Naive thymus-derived CD4-positive, alpha-beta T cell (primary cell): Measurements from ENCODE around the gene ADCY4. TPM values are rescaled to one million over a fixed set of nuclear protein-coding genes. Genes with fewer than 3 reads are reported as not detected.

Experiments
- ATAC-seq: fragments of 150-1000 bp; cut with Tn5 transposase; 2 replicates; pipeline ENCODE4 v1.10.0; 2021; ENCODE audit warnings: mild to moderate bottlenecking, moderate library complexity
- CTCF ChIA-PET: fragments of 350-600 bp; sonication (Branson Sonifier 250); formaldehyde crosslinking; loops from one replicate; lab custom pipeline; 2021; ENCODE audit warnings: antibody characterized with exemption; lab: Charles Lee
- POLR2A ChIA-PET: fragments of 350-600 bp; sonication (Branson Sonifier 250); formaldehyde crosslinking; loops from one replicate; lab custom pipeline; 2021; ENCODE audit warnings: antibody characterized with exemption, inconsistent platforms; lab: Charles Lee
- DNase-seq, 9 donors: peaks; one replicate each; pipeline versions ENCODE4 v3.0.0 to v3.0.0-alpha.2; 2020 to 2022; ENCODE audit warnings: mixed read lengths in 1 of 9
- H3K27ac ChIP-seq: one replicate; pipeline ENCODE4 v1.7.0; 2013; ENCODE audit warnings: mild to moderate bottlenecking, low read depth, low read length, moderate library complexity
- H3K27me3 ChIP-seq, 2 donors: one replicate each; pipeline ENCODE4 v1.7.0; 2013; ENCODE audit warnings: low read length in 2 of 2, mild to moderate bottlenecking in 2 of 2, moderate library complexity in 2 of 2; ENCODE audit not compliant: control insufficient read depth in 2 of 2, insufficient read depth in 2 of 2
- H3K36me3 ChIP-seq, 3 experiments: 1 replicate in 2 of 3; 2 replicates in 1 of 3; pipeline ENCODE4 v1.7.0; 2013; ENCODE audit warnings: low read length in 3 of 3, mild to moderate bottlenecking in 3 of 3, moderate library complexity in 1 of 3; ENCODE audit not compliant: insufficient read depth in 3 of 3, control insufficient read depth in 2 of 3
- H3K4me1 ChIP-seq, 2 donors: one replicate each; pipeline ENCODE4 v1.7.0; 2013; ENCODE audit warnings: low read length in 2 of 2, mild to moderate bottlenecking in 2 of 2, moderate library complexity in 1 of 2; ENCODE audit not compliant: control insufficient read depth in 2 of 2, insufficient read depth in 2 of 2
- H3K4me3 ChIP-seq: 2 replicates; pipeline ENCODE4 v1.7.0; 2013; ENCODE audit warnings: mild to moderate bottlenecking, low read length
- H3K9me3 ChIP-seq, 3 experiments: 1 replicate in 2 of 3; 2 replicates in 1 of 3; pipeline ENCODE4 v1.7.0; 2013; ENCODE audit warnings: low read length in 3 of 3; ENCODE audit not compliant: control insufficient read depth in 2 of 3
- H3K27ac Mint-ChIP-seq, 9 donors: one replicate each; pipeline ENCODE4 v1.8.0; 2020 to 2022; ENCODE audit warnings: mixed read lengths in 9 of 9, mild to moderate bottlenecking in 8 of 9, moderate library complexity in 5 of 9, inconsistent platforms in 2 of 9
- H3K27me3 Mint-ChIP-seq, 5 donors: one replicate each; pipeline ENCODE4 v1.8.0; 2021 to 2022; ENCODE audit warnings: mixed read lengths in 5 of 5, mild to moderate bottlenecking in 1 of 5
- H3K36me3 Mint-ChIP-seq, 5 donors: one replicate each; pipeline ENCODE4 v1.8.0; 2020 to 2022; ENCODE audit warnings: mixed read lengths in 5 of 5, mild to moderate bottlenecking in 3 of 5, inconsistent platforms in 1 of 5
- H3K4me1 Mint-ChIP-seq, 7 donors: one replicate each; pipeline ENCODE4 v1.8.0; 2020 to 2022; ENCODE audit warnings: mixed read lengths in 7 of 7, mild to moderate bottlenecking in 3 of 7, inconsistent platforms in 1 of 7
- H3K4me3 Mint-ChIP-seq, 10 donors: one replicate each; pipeline ENCODE4 v1.8.0; 2020 to 2022; ENCODE audit warnings: mild to moderate bottlenecking in 10 of 10, mixed read lengths in 10 of 10, moderate library complexity in 6 of 10, inconsistent platforms in 2 of 10
- H3K9me3 Mint-ChIP-seq, 11 donors: one replicate each; pipeline ENCODE4 v1.8.0; 2020 to 2022; ENCODE audit warnings: mixed read lengths in 11 of 11, mild to moderate bottlenecking in 4 of 11, inconsistent platforms in 1 of 11, moderate library complexity in 1 of 11
- intact Hi-C, 2 donors: fragments of 100-400 bp; cut with micrococcal nuclease; formaldehyde crosslinking; loops; one replicate each; pipeline ENCODE4 v1.15.1; 2023
- polyA plus RNA-seq, 2 donors: library from polyadenylated mRNA; unstranded; fragments of 300-500 nt; fragmentation: Illumina TruSeq; gene quantifications; one replicate each; pipeline ENCODE4 v1.2.3, GENCODE V29; 2021
- total RNA-seq, 6 experiments: library from RNA in 5 of 6; stranded (reverse) in 5 of 6; gene quantifications; 1 replicate in 5 of 6; 2 replicates in 1 of 6; pipeline ENCODE4 v1.2.3 and lab custom pipeline; 2021 to 2026

Gene ADCY4
- total and polyA plus RNA-seq, 7 experiments from 2014 or later: 0.25 to 10.2 (median 5.6) TPM; not detected in 1

DNA sequence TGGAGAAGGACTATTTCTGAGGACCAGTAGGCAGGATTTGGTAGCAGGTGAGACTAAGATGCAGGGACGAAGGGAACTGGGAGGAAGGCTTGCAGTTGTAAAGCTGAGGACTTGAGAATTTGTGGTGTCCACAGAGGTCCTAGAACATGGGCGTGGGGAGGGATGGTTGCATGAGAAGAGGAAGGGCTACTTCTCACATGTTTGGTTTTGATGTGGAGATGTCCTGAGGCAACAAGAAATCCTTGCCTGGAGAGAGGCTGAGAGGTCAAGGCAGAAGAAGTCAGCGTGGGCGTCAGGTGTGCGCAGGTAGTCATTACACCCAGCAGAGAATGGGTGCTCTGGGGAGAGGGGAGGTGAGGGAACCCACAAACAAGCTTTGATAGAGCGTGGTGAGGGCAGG, 57.8 kb downstream of the ADCY4 start:
- peaks cover 53 to 63% (median 55%) of the 10 kb centered on the region in 7 donors for H3K4me1 Mint-ChIP-seq
- peaks cover 0 to 6% (median 0%) of the 10 kb centered on the region in 5 donors for H3K36me3 Mint-ChIP-seq
- peaks cover 0 to 3% (median 0%) of the 10 kb centered on the region in 11 donors for H3K9me3 Mint-ChIP-seq
- Histone ChIP-seq H3K4me1 (peaks cover 14 to 34% of the 10 kb centered on the region in 2 donors), H3K36me3 (no peaks in the 10 kb centered on the region), H3K9me3 (no peaks in the 10 kb centered on the region), H3K27me3 (no peaks in the 10 kb centered on the region), H3K27ac (no peak overlapping the region), H3K4me3 (no peak overlapping the region)
- POLR2A ChIA-PET: interaction anchor here (1.5 to 2.2 kb wide), 3 partner anchors 20 to 35 kb away, joined by 3 to 6 read pairs (median 3); partner anchors contain the start of genes DHRS1, NOP9 and TINF2
- CTCF ChIA-PET: interaction anchor here (0.7 kb wide), 2 partner anchors 20 to 30 kb away, joined by 3 to 4 read pairs; no protein-coding TSS in a partner anchor
- DNase-seq: no peak
- peak overlapping the region in 2 of 10 donors; percentile 6 to 50 for H3K4me3 Mint-ChIP-seq
- no peak for ATAC-seq
- peak overlapping the region in 5 of 9 donors; percentile 4 to 74 (median 40) for H3K27ac Mint-ChIP-seq
- intact Hi-C loops: no loop called here
- H3K27me3 Mint-ChIP-seq: no peaks in the 10 kb centered on the region

DNA sequence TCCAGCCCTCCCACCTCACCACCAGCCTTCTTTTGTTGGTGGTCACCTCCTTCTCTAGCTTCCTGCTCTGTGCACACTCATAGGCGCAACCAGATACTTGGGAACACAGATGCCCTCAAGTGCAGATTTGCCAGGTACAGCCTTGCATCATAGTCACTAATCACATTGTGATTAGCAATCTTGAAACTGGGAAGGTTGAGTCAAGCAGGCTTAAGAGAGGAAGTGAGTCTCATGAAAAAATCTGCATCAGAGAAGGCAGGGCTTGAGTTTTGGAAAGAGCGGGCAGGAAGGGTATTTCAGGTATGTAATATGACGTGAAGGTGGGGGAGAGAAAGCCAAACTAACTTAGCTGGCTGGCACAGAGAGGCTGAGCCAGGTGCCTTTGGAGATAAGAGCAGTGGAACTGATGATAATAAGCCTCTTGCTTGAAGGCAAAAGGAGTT, 60.7 kb downstream of the ADCY4 start:
- H3K27ac ChIP-seq: peak overlapping the region; percentile 98
- DNase-seq: peak in 8 of 9 donors; percentile 46 to 85 (median 65)
- Mint-ChIP-seq H3K4me1 (peaks cover 44 to 65% (median 56%) of the 10 kb centered on the region in 7 donors), H3K27me3 (no peaks in the 10 kb centered on the region), H3K36me3 (peaks cover 0 to 9% (median 0%) of the 10 kb centered on the region in 5 donors), H3K4me3 (peak overlapping the region; percentile 2 to 84 (median 36)), H3K9me3 (peaks cover 0 to 3% (median 0%) of the 10 kb centered on the region in 11 donors), H3K27ac (peak overlapping the region; percentile 75 to 100 (median 97))
- ChIA-PET POLR2A (interaction anchor here (0.7 to 1.2 kb wide), 9 partner anchors 26 to 160 kb away, joined by 3 to 5 read pairs (median 4); partner anchors contain the start of genes DCAF11, KHNYN, LTB4R and NOP9), CTCF (interaction anchor here (0.9 to 1.4 kb wide), 4 partner anchors 21 to 113 kb away, joined by 3 to 4 read pairs (median 4); partner anchors contain the start of genes CIDEB and IRF9)
- intact Hi-C loops: loop anchor here (5.0 kb wide), 2 partner anchors 38 to 707 kb away; partner anchors contain the start of genes AP1G2 (in 1 of the 2), LTB4R (in 1 of the 2) and LTB4R2 (in 1 of the 2)
- ATAC-seq: peak; percentile 16
- H3K36me3 ChIP-seq: peaks cover 0 to 8% (median 0%) of the 10 kb centered on the region in 3 experiments
- H3K27me3 ChIP-seq: no peaks in the 10 kb centered on the region
- H3K4me3 ChIP-seq: no peak overlapping the region
- no peaks in the 10 kb centered on the region for H3K9me3 ChIP-seq
- H3K4me1 ChIP-seq: peaks cover 18 to 28% of the 10 kb centered on the region in 2 donors

DNA sequence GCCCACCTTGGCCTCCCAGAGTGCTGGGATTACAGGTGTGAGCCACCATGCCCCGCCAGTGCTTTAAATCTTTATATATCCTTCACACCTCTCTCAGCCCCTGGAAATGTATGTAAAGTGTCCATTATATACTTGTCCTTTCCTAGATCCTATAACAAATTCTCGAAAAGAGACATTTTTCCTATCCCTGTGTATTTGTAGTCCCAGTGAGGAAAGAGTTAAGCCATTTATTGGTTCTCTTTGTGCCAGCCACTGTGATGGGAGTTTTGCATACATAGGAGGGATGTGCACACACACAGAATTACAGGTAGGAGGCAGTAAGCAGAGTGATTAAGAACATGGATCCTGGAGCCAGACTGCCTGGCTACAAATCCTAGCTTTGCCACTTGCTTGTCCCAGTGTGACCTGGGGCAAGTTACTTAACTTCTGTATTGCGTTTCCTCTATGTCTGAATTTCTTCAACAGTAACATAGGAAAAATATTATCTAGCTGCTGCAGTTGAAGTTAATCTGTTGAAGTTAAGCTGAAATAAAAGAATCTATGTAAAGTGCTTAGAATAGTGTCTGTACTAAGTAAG, 61.4 kb downstream of the ADCY4 start:
- Mint-ChIP-seq H3K36me3 (peaks cover 0 to 9% (median 0%) of the 10 kb centered on the region in 5 donors), H3K9me3 (peaks cover 0 to under 1% (median 0%) of the 10 kb centered on the region in 11 donors), H3K27ac (peak overlapping the region; percentile 75 to 100 (median 97)), H3K4me1 (peaks cover 39 to 59% (median 50%) of the 10 kb centered on the region in 7 donors), H3K4me3 (peak overlapping the region in 7 of 10 donors; percentile 24 to 84 (median 36)), H3K27me3 (no peaks in the 10 kb centered on the region)
- ATAC-seq (no peak), DNase-seq (no peak)
- intact Hi-C loops: loop anchor here (5.0 kb wide), 2 partner anchors 39 to 706 kb away; partner anchors contain the start of genes AP1G2 (in 1 of the 2), LTB4R (in 1 of the 2) and LTB4R2 (in 1 of the 2)
- Histone ChIP-seq H3K36me3 (peaks cover 0 to 14% (median 0%) of the 10 kb centered on the region in 3 experiments), H3K27me3 (no peaks in the 10 kb centered on the region), H3K4me1 (peaks cover 17 to 23% of the 10 kb centered on the region in 2 donors), H3K27ac (peak overlapping the region; percentile 98), H3K4me3 (no peak overlapping the region), H3K9me3 (no peaks in the 10 kb centered on the region)
- ChIA-PET POLR2A (interaction anchor here (0.7 to 1.2 kb wide), 10 partner anchors 27 to 159 kb away, joined by 3 to 5 read pairs (median 4); partner anchors contain the start of genes DCAF11, GMPR2, KHNYN and LTB4R), CTCF (interaction anchor here (0.7 to 1.4 kb wide), 5 partner anchors 21 to 209 kb away, joined by 3 to 4 read pairs (median 4); partner anchors contain the start of genes CIDEB and IRF9)

DNA sequence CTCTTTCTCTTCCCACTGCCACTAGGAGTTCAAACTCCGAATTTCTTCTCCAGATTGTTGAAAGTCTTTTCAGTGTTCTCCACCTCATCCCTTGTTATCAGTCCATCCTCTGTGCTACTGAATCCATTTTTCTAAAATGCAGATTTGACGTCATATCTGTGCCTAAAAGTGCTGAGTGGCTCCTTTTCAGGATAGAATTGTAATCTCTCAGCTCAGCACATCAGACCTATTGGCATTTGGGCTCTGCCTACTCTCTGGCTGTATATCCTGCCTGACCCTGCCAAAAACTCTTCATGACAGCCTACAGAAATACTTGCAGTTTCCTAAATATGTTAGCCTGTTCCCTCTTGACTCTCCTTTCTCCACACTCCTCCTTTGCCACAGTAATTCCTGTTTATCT, 62.4 kb downstream of the ADCY4 start:
- no peak overlapping the region for H3K4me3 ChIP-seq
- peaks cover 0 to 9% (median under 1%) of the 10 kb centered on the region in 5 donors for H3K36me3 Mint-ChIP-seq
- no peak for ATAC-seq
- no peaks in the 10 kb centered on the region for H3K27me3 ChIP-seq
- H3K9me3 Mint-ChIP-seq: no peaks in the 10 kb centered on the region
- H3K4me3 Mint-ChIP-seq: peak overlapping the region; percentile 63 to 92 (median 80)
- peaks cover 34 to 55% (median 45%) of the 10 kb centered on the region in 7 donors for H3K4me1 Mint-ChIP-seq
- H3K4me1 ChIP-seq: peaks cover 17 to 23% of the 10 kb centered on the region in 2 donors
- intact Hi-C loops: loop anchor here (5.0 kb wide), 2 partner anchors 40 to 705 kb away; partner anchors contain the start of genes AP1G2 (in 1 of the 2), LTB4R (in 1 of the 2) and LTB4R2 (in 1 of the 2)
- CTCF ChIA-PET: interaction anchor here (1.3 to 4.0 kb wide), 6 partner anchors 25 to 57 kb away, joined by 3 to 24 read pairs (median 6); partner anchors contain the start of genes DHRS1, MDP1, NOP9 and TINF2
- POLR2A ChIA-PET: interaction anchor here (0.6 to 4.8 kb wide), 11 partner anchors 9 to 165 kb away, joined by 3 to 87 read pairs (median 5); partner anchors contain the start of genes CHMP4A, CIDEB, DHRS1 and LTB4R
- no peaks in the 10 kb centered on the region for H3K9me3 ChIP-seq
- H3K27ac ChIP-seq: peak overlapping the region; percentile 98
- DNase-seq: no peak
- no peaks in the 10 kb centered on the region for H3K27me3 Mint-ChIP-seq
- peaks cover 0 to 23% (median 0%) of the 10 kb centered on the region in 3 experiments for H3K36me3 ChIP-seq
- H3K27ac Mint-ChIP-seq: peak overlapping the region; percentile 93 to 100 (median 98)

DNA sequence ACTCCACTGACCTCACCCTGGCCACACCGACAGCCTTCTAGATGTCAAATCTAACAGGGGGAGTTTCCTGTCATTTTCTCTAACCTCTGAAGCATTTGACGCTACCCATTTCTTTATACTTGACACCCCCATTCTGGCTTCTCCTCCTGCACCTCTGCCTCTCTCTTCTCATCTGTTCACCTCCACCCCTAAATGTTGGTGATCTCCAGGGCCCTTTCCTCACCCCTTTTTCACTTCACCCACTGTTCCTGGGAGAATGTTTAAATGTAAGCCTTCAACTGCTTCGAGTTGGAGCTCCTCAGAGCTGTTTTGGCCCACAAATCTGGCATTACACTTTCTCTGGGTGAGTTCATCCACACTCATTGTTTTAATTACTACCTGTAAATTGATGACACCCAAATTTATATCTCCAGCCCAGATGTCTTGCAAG, 63.0 kb downstream of the ADCY4 start:
- ATAC-seq (no peak), DNase-seq (no peak)
- H3K9me3 ChIP-seq: no peaks in the 10 kb centered on the region
- H3K4me3 ChIP-seq: peak overlapping the region; percentile 16
- Mint-ChIP-seq H3K4me3 (peak overlapping the region; percentile 76 to 95 (median 86)), H3K27ac (peak overlapping the region; percentile 93 to 100 (median 98)), H3K4me1 (peaks cover 32 to 53% (median 48%) of the 10 kb centered on the region in 7 donors), H3K9me3 (no peaks in the 10 kb centered on the region), H3K36me3 (peaks cover 5 to 14% (median 6%) of the 10 kb centered on the region in 5 donors), H3K27me3 (no peaks in the 10 kb centered on the region)
- H3K27ac ChIP-seq: peak overlapping the region; percentile 98
- no peaks in the 10 kb centered on the region for H3K27me3 ChIP-seq
- peaks cover 17 to 23% of the 10 kb centered on the region in 2 donors for H3K4me1 ChIP-seq
- intact Hi-C loops: loop anchor here (1.0 to 5.0 kb wide), 21 partner anchors 7 to 951 kb away; partner anchors contain the start of genes DHRS1 (in 2 of the 2), GMPR2 (in 2 of the 2), IPO4 (in 2 of the 2) and LTB4R2 (in 2 of the 2)
- POLR2A ChIA-PET: interaction anchor here (0.6 to 4.8 kb wide), 20 partner anchors 8 to 165 kb away, joined by 3 to 87 read pairs (median 5); partner anchors contain the start of genes CHMP4A, CIDEB, DHRS1 and EMC9
- H3K36me3 ChIP-seq: peaks cover 0 to 29% (median 0%) of the 10 kb centered on the region in 3 experiments
- CTCF ChIA-PET: interaction anchor here (1.3 to 4.0 kb wide), 8 partner anchors 25 to 61 kb away, joined by 3 to 24 read pairs (median 6); partner anchors contain the start of genes DHRS1, MDP1, NOP9 and TINF2
